ENCODE results near the gene FAM3C.

Gene FAM3C

DNA sequence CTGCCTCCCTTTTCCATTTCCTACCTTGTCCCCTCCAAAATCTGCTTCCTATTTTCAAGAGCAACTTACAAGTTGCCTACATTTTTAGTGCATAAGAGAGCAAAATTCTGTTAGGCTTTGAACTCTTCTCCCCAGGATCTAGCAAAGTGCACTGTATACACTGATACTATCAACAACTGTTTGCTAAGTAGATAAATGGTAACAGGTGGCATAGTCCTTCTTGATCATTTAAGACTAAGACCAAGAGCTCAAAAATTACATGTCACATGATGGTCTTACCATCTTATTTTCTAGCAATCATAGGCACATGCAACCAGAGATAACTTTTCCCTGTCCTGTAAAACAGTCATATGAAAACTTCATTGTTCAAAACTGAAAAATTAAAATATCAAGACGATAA lies 16.2 kb downstream of the FAM3C start:
- no peak for DNase-seq (ENCODE audit: low read depth in 2 of 2)

DNA sequence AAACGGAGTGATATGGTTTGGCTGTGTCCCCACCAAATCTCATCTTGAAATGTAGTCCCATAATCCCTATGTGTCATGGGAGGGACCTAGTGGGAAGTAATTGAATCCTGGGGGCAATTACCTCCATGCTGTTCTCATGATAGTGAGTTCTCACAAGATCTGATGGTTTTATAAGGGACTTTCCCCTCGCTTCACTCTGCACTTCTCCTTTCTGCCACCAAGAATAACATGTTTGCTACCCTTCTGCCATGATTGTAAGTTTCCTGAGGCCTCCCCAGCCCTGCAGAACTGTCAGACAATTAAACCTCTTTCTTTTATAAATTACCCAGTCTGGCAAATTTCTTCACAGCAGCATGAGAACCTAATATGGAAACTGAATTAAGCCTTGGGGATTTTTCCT lies 19.1 kb downstream of the FAM3C start:
- DNase-seq (ENCODE audit: low read depth in 2 of 2): no peak

GRCh38 chr7:121373177-121373576 lies 22.9 kb downstream of the FAM3C start:
- no peak for DNase-seq (ENCODE audit: low read depth in 2 of 2)

GRCh38 chr7:121372376-121373010 lies 23.6 kb downstream of the FAM3C start:
- DNase-seq (ENCODE audit: low read depth in 2 of 2): no peak

DNA sequence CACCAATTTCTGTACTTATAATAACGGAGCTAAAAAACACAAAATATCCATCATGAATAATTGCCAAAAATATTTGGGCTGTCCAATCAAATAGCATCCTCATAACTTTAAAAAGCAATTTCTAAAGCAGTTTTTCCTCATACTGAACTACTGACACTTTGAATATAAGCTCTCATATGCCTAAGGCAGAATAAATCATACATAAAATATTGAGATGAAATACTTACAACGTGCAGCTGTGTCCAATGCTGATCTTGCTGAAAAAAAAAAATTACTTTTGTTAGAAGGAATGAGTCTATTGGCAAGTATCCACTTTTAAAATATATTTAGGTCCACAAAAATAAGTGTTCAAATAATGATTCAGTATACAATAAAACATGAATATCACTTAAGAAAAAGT lies 24.2 kb downstream of the FAM3C start:
- no peak for DNase-seq (ENCODE audit: low read depth in 2 of 2)

- DNase-seq (ENCODE audit: low read depth in 2 of 2): no peak
These were observed 24.7 kb downstream of the FAM3C start for GRCh38 chr7:121371367-121371766.

- DNase-seq (ENCODE audit: low read depth in 2 of 2): no peak
These were observed 26.6 kb downstream of the FAM3C start for GRCh38 chr7:121369462-121369861.

- peak in 1 of 2 donors; percentile 3 for DNase-seq (ENCODE audit: low read depth in 2 of 2)
These were observed 29.2 kb downstream of the FAM3C start for GRCh38 chr7:121366852-121367431.

DNA sequence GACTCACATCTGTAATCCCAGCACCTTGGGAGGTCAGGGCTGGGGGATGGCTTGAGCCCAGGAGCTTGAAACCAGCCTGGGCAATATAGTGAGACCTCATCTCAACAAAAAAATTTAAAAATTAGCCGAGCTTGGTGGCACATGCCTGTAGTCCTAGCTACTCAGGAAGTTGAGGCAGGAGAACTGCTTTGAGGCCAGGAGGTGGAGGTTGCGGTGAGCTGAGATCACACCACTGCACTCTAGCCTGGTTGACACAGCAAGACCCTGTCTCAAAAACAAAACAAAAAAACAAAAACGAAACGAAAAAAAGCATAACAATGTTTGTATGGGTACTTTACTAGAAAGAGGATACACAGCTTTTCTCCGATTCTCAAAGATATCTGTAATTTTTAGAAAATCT lies 35.5 kb downstream of the FAM3C start:
- DNase-seq (ENCODE audit: low read depth in 2 of 2): no peak

- no peak for DNase-seq (ENCODE audit: low read depth in 2 of 2)
These were observed 40.5 kb downstream of the FAM3C start for GRCh38 chr7:121355574-121355973.

- no peak for DNase-seq (ENCODE audit: low read depth in 2 of 2)
These were observed 43.8 kb downstream of the FAM3C start for GRCh38 chr7:121352323-121352722.

- no peak for DNase-seq (ENCODE audit: low read depth in 2 of 2)
These were observed 44.4 kb downstream of the FAM3C start for GRCh38 chr7:121351682-121352081.

DNA sequence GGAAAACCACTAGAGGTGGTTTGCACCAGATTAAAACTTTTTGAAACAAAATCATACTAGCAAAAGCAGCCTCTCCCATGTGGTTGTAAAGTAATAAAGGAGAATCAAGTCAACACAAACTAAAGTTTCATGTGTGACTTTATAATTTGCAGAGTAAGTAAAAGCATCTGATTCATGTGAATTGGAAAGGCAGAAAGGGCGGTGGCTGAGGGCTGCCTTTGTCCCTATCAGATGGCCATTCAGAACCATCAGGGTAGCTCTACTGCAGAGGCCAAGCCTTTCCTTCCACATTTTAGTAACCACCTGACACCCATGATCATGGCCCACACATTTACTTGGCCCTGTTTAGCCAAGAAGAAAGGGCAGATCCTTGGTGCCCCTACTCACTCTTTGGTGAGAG lies 51.6 kb downstream of the FAM3C start:
- no peak for DNase-seq (ENCODE audit: low read depth in 2 of 2)

- DNase-seq (ENCODE audit: low read depth in 2 of 2): no peak
These were observed 52.0 kb downstream of the FAM3C start for GRCh38 chr7:121344093-121344492.

DNA sequence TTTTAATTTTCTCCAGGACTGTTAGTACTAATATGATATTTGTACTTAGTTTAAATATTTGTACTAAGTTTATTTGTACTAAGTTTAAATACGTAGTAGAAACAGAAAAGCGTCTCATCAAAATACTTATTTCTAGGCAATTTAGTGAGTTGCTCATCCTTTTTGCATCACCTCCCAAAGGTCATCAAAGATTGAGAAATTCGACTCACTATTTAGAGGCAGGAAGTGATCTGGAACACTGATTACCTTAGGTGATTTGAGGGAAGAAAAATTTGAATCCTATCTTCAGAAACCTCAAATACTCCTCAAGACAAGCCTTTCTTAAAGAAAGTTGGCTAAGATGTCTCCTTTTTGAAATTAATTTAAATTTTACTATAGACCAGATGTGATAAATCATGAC lies 52.8 kb downstream of the FAM3C start:
- no peak for DNase-seq (ENCODE audit: low read depth in 2 of 2)

GRCh38 chr7:121342631-121343030 lies 53.5 kb downstream of the FAM3C start:
- DNase-seq (ENCODE audit: low read depth in 2 of 2): no peak

DNA sequence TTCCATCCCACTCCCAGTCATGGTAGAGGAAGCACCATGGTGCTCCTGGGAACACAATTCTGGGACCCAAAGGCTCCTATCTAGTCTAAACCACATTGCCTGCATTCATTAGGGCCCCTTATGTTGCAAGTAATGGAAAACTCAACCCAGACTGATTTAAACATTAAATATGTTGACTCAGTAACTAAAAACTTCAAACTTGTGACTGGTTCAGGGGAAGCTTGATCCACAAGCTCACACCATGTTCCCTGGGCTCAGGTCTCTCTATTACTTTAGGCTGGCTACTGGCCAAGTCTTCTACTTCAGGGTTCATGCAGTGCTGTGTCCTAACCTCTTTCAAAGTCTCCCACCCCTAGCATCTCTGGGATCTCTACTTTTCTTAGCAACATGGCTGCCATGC lies 54.2 kb downstream of the FAM3C start:
- no peak for DNase-seq (ENCODE audit: low read depth in 2 of 2)

DNA sequence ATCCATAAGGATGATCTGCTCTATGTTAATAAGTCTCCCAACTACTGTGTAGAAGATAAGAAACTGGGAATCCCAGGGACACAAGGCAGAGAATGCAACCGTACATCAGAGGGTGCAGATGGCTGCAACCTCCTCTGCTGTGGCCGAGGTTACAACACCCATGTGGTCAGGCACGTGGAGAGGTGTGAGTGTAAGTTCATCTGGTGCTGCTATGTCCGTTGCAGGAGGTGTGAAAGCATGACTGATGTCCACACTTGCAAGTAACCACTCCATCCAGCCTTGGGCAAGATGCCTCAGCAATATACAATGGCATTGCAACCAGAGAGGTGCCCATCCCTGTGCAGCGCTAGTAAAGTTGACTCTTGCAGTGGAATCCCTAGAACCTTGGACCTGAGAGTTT lies 57.0 kb downstream of the FAM3C start:
- DNase-seq (ENCODE audit: low read depth in 2 of 2): no peak

- DNase-seq (ENCODE audit: low read depth in 2 of 2): no peak
These were observed 58.7 kb downstream of the FAM3C start for GRCh38 chr7:121337398-121337797.

DNA sequence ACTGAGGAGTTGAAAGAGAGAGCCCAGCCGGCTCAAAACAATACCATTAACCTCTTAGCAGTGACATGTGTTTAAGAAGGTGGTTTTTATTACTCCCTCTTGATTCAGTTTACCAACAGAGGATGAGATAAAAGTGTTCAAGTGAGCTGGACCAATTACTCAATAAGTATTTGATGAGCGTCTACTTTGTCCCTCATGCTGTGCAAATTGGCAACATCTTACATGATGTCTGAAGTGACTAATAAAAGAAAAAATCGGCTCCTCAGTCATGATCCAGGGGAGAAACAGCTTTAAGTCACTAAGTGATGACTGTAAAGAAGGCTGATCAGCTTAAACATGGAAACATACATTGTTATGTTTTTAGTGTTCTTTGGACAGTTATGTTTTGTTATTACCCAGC lies 59.5 kb downstream of the FAM3C start:
- no peak for DNase-seq (ENCODE audit: low read depth in 2 of 2)

DNA sequence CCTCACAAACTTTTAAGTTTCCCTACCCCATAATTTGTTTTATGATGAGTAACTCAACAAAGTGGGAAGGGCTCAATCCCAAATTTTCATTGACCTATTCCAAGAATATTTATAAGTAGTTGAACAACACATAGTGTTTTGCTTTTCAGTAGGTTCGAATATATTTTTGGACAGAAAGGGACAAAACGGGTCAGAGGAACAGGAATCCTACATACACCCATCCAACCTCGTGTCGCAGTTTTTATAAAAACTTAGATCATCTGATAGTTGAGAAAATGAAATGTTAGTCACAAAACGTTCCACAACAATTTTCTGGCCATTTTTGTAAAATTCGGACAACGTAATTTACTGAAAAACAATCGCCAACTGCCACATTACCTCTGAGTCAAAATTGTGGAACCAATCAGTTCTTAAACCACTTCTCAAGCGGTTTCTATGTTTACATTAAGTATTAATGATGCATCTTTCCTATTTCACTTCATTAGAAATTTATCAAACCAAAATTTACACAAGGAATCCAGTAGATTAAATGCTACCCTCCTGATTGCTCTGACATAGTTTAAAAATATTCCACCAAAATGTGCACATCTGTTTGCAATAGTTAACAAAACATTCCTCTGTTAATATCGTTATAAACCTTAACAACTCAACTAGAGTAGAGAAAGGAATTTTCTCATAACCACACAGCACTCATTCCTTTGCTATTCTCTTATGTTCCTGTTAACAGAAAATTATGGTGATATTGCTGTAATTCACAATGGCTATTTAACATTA lies 61.0 kb downstream of the FAM3C start:
- DNase-seq (ENCODE audit: low read depth in 2 of 2): no peak

- DNase-seq (ENCODE audit: low read depth in 2 of 2): no peak
These were observed 61.7 kb downstream of the FAM3C start for GRCh38 chr7:121334376-121334775.

DNA sequence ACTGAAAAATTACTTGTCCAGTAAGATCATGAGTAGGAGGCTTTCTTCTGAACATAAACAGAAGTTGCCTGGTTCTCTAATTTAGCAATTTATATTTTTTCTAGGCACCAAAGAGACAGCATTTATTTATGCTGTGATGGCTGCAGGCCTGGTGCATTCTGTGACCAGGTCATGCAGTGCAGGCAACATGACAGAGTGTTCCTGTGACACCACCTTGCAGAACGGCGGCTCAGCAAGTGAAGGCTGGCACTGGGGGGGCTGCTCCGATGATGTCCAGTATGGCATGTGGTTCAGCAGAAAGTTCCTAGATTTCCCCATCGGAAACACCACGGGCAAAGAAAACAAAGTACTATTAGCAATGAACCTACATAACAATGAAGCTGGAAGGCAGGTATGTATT lies 64.5 kb downstream of the FAM3C start:
- DNase-seq (ENCODE audit: low read depth in 2 of 2): no peak
